ENCODE measurements around the gene CDKL1. TPM values are rescaled to one million over a fixed set of nuclear protein-coding genes. Genes with fewer than 3 reads are reported as not detected.

CDKL1 gene
- total RNA-seq, 4 donors from 2014 or later = 11.2 to 17.7 (median 12.3) TPM

DNA sequence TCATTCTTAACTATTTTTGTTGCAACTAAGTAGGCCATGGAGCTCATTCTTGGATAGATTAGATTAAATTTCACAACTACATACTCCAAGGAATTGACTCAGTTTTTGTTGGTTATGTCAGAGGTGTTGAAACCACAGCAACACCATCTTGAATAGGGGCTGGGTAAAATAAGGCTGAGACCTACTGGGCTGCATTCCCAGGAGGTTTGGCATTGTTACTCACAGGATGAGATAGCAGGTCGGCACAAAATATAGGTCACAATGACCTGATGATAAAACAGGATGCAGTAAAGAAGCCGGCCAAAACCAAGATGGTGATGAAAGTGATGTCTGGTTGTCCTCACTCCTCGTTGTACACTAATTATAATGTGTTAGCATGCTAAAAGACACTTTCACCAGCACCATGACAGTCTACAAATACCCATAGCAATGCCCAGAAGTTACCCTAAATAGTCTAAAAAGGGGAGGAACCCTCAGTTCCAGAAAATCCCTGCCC is 63.6 kb downstream of the CDKL1 start:
- no peaks in the 10 kb centered on the region for H3K9me3 ChIP-seq
- no peaks in the 10 kb centered on the region for H3K27me3 ChIP-seq
- no peak for TF ChIP-seq POLR2A (IDR thresholded peaks at IDR 0.05; ENCODE audit: low read depth)
- peak in 1 of 2 donors; percentile 15 for TF ChIP-seq POLR2AphosphoS5 (IDR thresholded peaks at IDR 0.05)
- no peak for TF ChIP-seq EP300 (IDR thresholded peaks at IDR 0.05)
- TF ChIP-seq, protein P1, sequence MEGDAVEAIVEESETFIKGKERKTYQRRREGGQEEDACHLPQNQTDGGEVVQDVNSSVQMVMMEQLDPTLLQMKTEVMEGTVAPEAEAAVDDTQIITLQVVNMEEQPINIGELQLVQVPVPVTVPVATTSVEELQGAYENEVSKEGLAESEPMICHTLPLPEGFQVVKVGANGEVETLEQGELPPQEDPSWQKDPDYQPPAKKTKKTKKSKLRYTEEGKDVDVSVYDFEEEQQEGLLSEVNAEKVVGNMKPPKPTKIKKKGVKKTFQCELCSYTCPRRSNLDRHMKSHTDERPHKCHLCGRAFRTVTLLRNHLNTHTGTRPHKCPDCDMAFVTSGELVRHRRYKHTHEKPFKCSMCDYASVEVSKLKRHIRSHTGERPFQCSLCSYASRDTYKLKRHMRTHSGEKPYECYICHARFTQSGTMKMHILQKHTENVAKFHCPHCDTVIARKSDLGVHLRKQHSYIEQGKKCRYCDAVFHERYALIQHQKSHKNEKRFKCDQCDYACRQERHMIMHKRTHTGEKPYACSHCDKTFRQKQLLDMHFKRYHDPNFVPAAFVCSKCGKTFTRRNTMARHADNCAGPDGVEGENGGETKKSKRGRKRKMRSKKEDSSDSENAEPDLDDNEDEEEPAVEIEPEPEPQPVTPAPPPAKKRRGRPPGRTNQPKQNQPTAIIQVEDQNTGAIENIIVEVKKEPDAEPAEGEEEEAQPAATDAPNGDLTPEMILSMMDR (IDR thresholded peaks at IDR 0.05) = no peak
- peaks cover 24 to 30% (median 26%) of the 10 kb centered on the region in 4 donors for H3K4me1 ChIP-seq
- DNase-seq (ENCODE audit: extremely low spot score) = peak; percentile 90
- intact Hi-C loops (cut with DNase I) = loop anchor here (10.0 kb wide), 1 partner anchor 122 kb away; no protein-coding TSS in a partner anchor
- peaks cover 0 to 21% (median 6%) of the 10 kb centered on the region in 4 donors for H3K36me3 ChIP-seq
- H3K4me3 ChIP-seq = no peak overlapping the region
- 68% methylated on average over 3 of the region's 3 CpGs for WGBS
- no peak overlapping the region for H3K27ac ChIP-seq (replicated peaks in 1 of 4)

DNA sequence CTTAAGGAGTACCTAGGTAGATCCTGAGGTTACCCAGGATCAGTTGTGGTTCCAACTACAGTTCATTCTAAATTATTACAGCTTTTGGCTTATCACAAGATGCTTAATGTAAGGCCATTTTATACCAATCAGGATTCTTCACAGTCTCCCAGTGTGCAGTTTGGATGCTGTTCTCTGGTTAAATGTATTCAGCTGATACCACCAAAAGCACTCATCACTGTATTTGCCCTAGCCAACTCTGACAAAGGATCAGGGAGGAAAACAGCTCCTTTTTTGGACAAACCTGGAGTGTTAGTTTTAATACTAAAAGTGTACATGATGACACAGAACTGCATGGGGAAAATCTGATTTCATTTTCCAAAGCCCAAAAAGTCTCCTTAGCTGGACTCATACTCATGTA is 65.1 kb downstream of the CDKL1 start:
- no peak for TF ChIP-seq POLR2A (IDR thresholded peaks at IDR 0.05; ENCODE audit: low read depth)
- TF ChIP-seq EP300 (IDR thresholded peaks at IDR 0.05) = no peak
- TF ChIP-seq, protein P1 (IDR thresholded peaks at IDR 0.05) = no peak
- no peak for TF ChIP-seq POLR2AphosphoS5 (IDR thresholded peaks at IDR 0.05)
- H3K9me3 ChIP-seq = no peaks in the 10 kb centered on the region

DNA sequence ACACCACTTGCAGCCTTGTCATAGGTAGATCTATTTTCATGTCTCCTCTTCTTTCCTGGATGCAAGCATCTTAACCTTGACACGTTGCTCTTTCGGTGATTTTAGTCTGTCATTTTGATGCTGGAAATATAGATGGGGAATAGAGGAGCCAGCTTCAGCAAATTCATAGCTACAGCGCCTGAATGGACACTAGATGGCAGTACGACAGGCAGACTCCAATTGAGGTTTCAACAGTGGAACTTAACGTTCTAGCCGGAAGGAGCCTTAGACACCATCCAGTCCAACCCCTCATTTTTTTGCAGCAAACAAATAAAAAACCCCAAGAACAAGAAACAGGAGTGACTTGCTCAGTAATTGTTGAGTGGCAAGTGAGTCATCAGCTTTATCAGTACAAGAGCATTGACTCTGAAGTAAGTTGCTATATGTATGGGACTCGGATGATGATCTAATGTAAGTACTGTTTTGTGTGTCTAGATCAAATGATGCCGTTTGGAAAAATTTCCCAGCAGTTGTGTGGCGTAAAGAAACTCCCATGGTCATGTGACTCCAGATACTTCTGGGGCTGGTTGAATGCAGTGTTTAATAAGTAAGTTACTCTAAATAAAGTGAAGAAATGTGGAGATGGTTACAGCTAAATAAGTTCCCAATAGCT is 75.5 kb downstream of the CDKL1 start:
- intact Hi-C loops (cut with DNase I) = no loop called here
- Histone ChIP-seq H3K27me3 (no peaks in the 10 kb centered on the region), H3K27ac (replicated peaks in 1 of 4) (peak overlapping the region; percentile 71 to 81 (median 74)), H3K9me3 (no peaks in the 10 kb centered on the region), H3K4me1 (peaks cover 8 to 21% (median 17%) of the 10 kb centered on the region in 4 donors), H3K36me3 (peaks cover 4 to 29% (median 18%) of the 10 kb centered on the region in 4 donors), H3K4me3 (peak overlapping the region; percentile 16 to 47 (median 40))
- DNase-seq (ENCODE audit: extremely low spot score) = no peak
- WGBS = under 1% methylated on average over 9 of the region's 9 CpGs
- TF ChIP-seq POLR2A (IDR thresholded peaks at IDR 0.05; ENCODE audit: low read depth) (no peak), POLR2AphosphoS5 (IDR thresholded peaks at IDR 0.05) (peak; percentile 42 to 59), EP300 (IDR thresholded peaks at IDR 0.05) (no peak)
- TF ChIP-seq, protein P1 (IDR thresholded peaks at IDR 0.05) = peak; percentile 77 to 87 (median 84)

More for the DNA sequence above, 65.1 kb downstream of the CDKL1 start:
- H3K4me3 ChIP-seq = no peak overlapping the region
- H3K27me3 ChIP-seq = no peaks in the 10 kb centered on the region
- H3K27ac ChIP-seq (replicated peaks in 1 of 4) = no peak overlapping the region
- intact Hi-C loops (cut with DNase I) = loop anchor here (10.0 kb wide), 1 partner anchor 123 kb away; no protein-coding TSS in a partner anchor
- H3K4me1 ChIP-seq = peaks cover 21 to 25% (median 24%) of the 10 kb centered on the region in 4 donors
- no peak for DNase-seq (ENCODE audit: extremely low spot score)
- H3K36me3 ChIP-seq = peaks cover 0 to 33% (median 6%) of the 10 kb centered on the region in 4 donors

DNA sequence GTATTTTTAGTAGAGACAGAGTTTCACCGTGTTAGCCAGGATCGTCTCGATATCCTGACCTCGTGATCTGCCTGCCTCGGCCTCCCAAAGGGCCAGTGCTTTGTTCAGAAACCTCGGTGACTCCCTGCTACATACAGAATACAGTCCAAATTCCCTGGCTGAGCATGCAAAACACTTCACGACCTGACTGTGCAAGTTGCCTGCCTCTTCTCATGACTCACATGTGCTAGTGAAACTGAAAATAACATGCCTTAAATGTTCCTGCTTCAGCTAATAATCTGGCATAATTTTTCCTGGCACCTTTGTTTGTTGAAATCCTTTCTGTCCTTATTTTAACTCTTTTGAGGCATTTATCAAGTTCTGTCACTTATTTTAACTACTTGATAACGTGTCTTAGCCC is 76.4 kb downstream of the CDKL1 start:
- Histone ChIP-seq H3K4me3 (no peak overlapping the region), H3K36me3 (peaks cover 4 to 20% (median 14%) of the 10 kb centered on the region in 4 donors), H3K4me1 (peaks cover 8 to 21% (median 17%) of the 10 kb centered on the region in 4 donors), H3K9me3 (no peaks in the 10 kb centered on the region), H3K27ac (replicated peaks in 1 of 4) (peak overlapping the region in 3 of 4 donors; percentile 71 to 81 (median 73)), H3K27me3 (no peaks in the 10 kb centered on the region)
- WGBS = 65% methylated on average over 8 of the region's 8 CpGs
- TF ChIP-seq POLR2A (IDR thresholded peaks at IDR 0.05; ENCODE audit: low read depth) (no peak), EP300 (IDR thresholded peaks at IDR 0.05) (no peak), POLR2AphosphoS5 (IDR thresholded peaks at IDR 0.05) (peak in 1 of 2 donors; percentile 13)
- intact Hi-C loops (cut with DNase I) = no loop called here
- DNase-seq (ENCODE audit: extremely low spot score) = no peak

DNA sequence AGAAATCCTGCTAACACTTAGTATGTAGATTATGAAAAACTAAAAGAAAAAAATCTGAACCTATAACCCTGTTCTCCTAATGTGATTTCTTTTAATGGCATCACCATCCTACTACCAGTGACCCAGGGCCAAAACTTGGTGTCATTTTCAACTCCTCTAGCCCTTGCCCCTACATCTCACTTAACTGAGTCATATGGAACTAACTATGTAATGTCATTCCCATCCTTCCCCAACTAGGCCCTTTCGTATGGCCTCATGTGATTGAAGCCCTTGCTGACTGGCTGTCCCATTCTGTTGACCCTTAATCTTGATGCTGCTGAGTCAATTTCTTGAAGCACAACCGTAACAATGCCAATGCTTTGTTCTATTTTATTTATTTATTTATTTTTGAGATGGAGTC is 77.0 kb downstream of the CDKL1 start:
- 84% methylated on average over 2 of the region's 2 CpGs for WGBS
- peaks cover 3 to 19% (median 8%) of the 10 kb centered on the region in 4 donors for H3K36me3 ChIP-seq
- intact Hi-C loops (cut with DNase I) = loop anchor here (10.0 kb wide), 1 partner anchor 345 kb away; the partner anchor contains the start of gene SAV1

More for the DNA sequence above, 77.0 kb downstream of the CDKL1 start:
- TF ChIP-seq POLR2AphosphoS5 (IDR thresholded peaks at IDR 0.05) (no peak), POLR2A (IDR thresholded peaks at IDR 0.05; ENCODE audit: low read depth) (no peak), EP300 (IDR thresholded peaks at IDR 0.05) (no peak)
- TF ChIP-seq, protein P1 (IDR thresholded peaks at IDR 0.05) = no peak
- peak overlapping the region in 1 of 4 donors; percentile 73 for H3K27ac ChIP-seq (replicated peaks in 1 of 4)
- peaks cover 8 to 21% (median 17%) of the 10 kb centered on the region in 4 donors for H3K4me1 ChIP-seq
- no peak overlapping the region for H3K4me3 ChIP-seq
- no peaks in the 10 kb centered on the region for H3K27me3 ChIP-seq
- no peak for DNase-seq (ENCODE audit: extremely low spot score)
- H3K9me3 ChIP-seq = no peaks in the 10 kb centered on the region
